ENCODE measurements around the gene HIKESHI. TPM values are rescaled to one million over a fixed set of nuclear protein-coding genes. Genes with fewer than 3 reads are reported as not detected.
A peak's percentile ranks its signal among the peaks of the same experiment; 100 is the strongest.

Gene HIKESHI
- polyA plus RNA-seq, 4 donors: 16.8 to 36.5 (median 24.5) TPM

GRCh38 chr11:86386746-86387145 lies 84.7 kb downstream of the HIKESHI start:
- FAIRE-seq (no peak), DNase-seq (no peak)
- Histone ChIP-seq H3K27ac (ENCODE audit: low read depth in 1 of 3, low read length in 2 of 3) (no peak overlapping the region), H3K36me3 (ENCODE audit: control insufficient read depth in 3 of 3, insufficient read depth in 2 of 3, low read depth in 1 of 3, low read length in 3 of 3) (no peaks in the 10 kb centered on the region), H3K27me3 (ENCODE audit: control insufficient read depth in 3 of 3, insufficient read depth in 3 of 3, low read length in 3 of 3) (no peaks in the 10 kb centered on the region), H3K9me3 (ENCODE audit: control insufficient read depth in 2 of 2, insufficient read depth in 1 of 2, low read depth in 1 of 2, low read length in 1 of 2) (no peaks in the 10 kb centered on the region), H3K4me1 (ENCODE audit: control insufficient read depth in 3 of 3, insufficient read depth in 2 of 3, low read depth in 1 of 3, low read length in 2 of 3) (no peaks in the 10 kb centered on the region), H3K4me3 (ENCODE audit: low read depth in 1 of 3, low read length in 3 of 3) (no peak overlapping the region)
- 76 to 85% (median 84%) methylated on average over 2 of the region's 2 CpGs for WGBS, 3 donors

GRCh38 chr11:86388198-86388597 lies 86.2 kb downstream of the HIKESHI start:
- Histone ChIP-seq H3K36me3 (ENCODE audit: control insufficient read depth in 3 of 3, insufficient read depth in 2 of 3, low read depth in 1 of 3, low read length in 3 of 3) (no peaks in the 10 kb centered on the region), H3K4me3 (ENCODE audit: low read depth in 1 of 3, low read length in 3 of 3) (no peak overlapping the region), H3K27ac (ENCODE audit: low read depth in 1 of 3, low read length in 2 of 3) (no peak overlapping the region), H3K4me1 (ENCODE audit: control insufficient read depth in 3 of 3, insufficient read depth in 2 of 3, low read depth in 1 of 3, low read length in 2 of 3) (no peaks in the 10 kb centered on the region), H3K9me3 (ENCODE audit: control insufficient read depth in 2 of 2, insufficient read depth in 1 of 2, low read depth in 1 of 2, low read length in 1 of 2) (no peaks in the 10 kb centered on the region), H3K27me3 (ENCODE audit: control insufficient read depth in 3 of 3, insufficient read depth in 3 of 3, low read length in 3 of 3) (no peaks in the 10 kb centered on the region)
- FAIRE-seq (no peak), DNase-seq (peak; percentile 16 to 31)
- WGBS, 3 donors: 38 to 56% (median 44%) methylated on average over 4 of the region's 4 CpGs

GRCh38 chr11:86390487-86390886 lies 88.4 kb downstream of the HIKESHI start:
- Histone ChIP-seq H3K27me3 (ENCODE audit: control insufficient read depth in 3 of 3, insufficient read depth in 3 of 3, low read length in 3 of 3) (no peaks in the 10 kb centered on the region), H3K36me3 (ENCODE audit: control insufficient read depth in 3 of 3, insufficient read depth in 2 of 3, low read depth in 1 of 3, low read length in 3 of 3) (no peaks in the 10 kb centered on the region), H3K27ac (ENCODE audit: low read depth in 1 of 3, low read length in 2 of 3) (no peak overlapping the region), H3K9me3 (ENCODE audit: control insufficient read depth in 2 of 2, insufficient read depth in 1 of 2, low read depth in 1 of 2, low read length in 1 of 2) (no peaks in the 10 kb centered on the region), H3K4me1 (ENCODE audit: control insufficient read depth in 3 of 3, insufficient read depth in 2 of 3, low read depth in 1 of 3, low read length in 2 of 3) (no peaks in the 10 kb centered on the region), H3K4me3 (ENCODE audit: low read depth in 1 of 3, low read length in 3 of 3) (no peak overlapping the region)
- no peak for FAIRE-seq
- DNase-seq: no peak
- WGBS, 3 donors: 83 to 91% (median 87%) methylated on average over 3 of the region's 3 CpGs

GRCh38 chr11:86395061-86395551 lies 93.1 kb downstream of the HIKESHI start:
- Histone ChIP-seq H3K4me1 (ENCODE audit: control insufficient read depth in 3 of 3, insufficient read depth in 2 of 3, low read depth in 1 of 3, low read length in 2 of 3) (no peaks in the 10 kb centered on the region), H3K4me3 (ENCODE audit: low read depth in 1 of 3, low read length in 3 of 3) (no peak overlapping the region), H3K9me3 (ENCODE audit: control insufficient read depth in 2 of 2, insufficient read depth in 1 of 2, low read depth in 1 of 2, low read length in 1 of 2) (no peaks in the 10 kb centered on the region), H3K36me3 (ENCODE audit: control insufficient read depth in 3 of 3, insufficient read depth in 2 of 3, low read depth in 1 of 3, low read length in 3 of 3) (no peaks in the 10 kb centered on the region), H3K27me3 (ENCODE audit: control insufficient read depth in 3 of 3, insufficient read depth in 3 of 3, low read length in 3 of 3) (no peaks in the 10 kb centered on the region), H3K27ac (ENCODE audit: low read depth in 1 of 3, low read length in 2 of 3) (no peak overlapping the region)
- 55 to 69% (median 65%) methylated on average over 6 of the region's 6 CpGs for WGBS, 3 donors
- FAIRE-seq: no peak
- DNase-seq: peak in 1 of 2 donors; percentile 11

Other genes with a start within 250 kb of the HIKESHI start
- gene PICALM, start 233.2 kb upstream of the HIKESHI start, polyA plus RNA-seq: 100 to 1,000 TPM in 3 of 4 donors, 10 to 100 TPM in 1; 88.8 to 155 (median 116) TPM
- 10 to 100 TPM; 13.5 to 27.0 (median 14.9) TPM for gene EED, start 57.5 kb upstream of the HIKESHI start, polyA plus RNA-seq
- gene CCDC81, start 72.6 kb downstream of the HIKESHI start, polyA plus RNA-seq: under 1 TPM in 3 of 4 donors, not detected in 1; 0.13 to 0.41 (median 0.22) TPM